HepG2 (cell line): ENCODE measurements around the gene OTUD7B. TPM values are rescaled to one million over a fixed set of nuclear protein-coding genes. Genes with fewer than 3 reads are reported as not detected.
A peak's percentile ranks its signal among the peaks of the same experiment; 100 is the strongest.

Experiments used
- BCL3 ChIP-seq: sonication (generic); formaldehyde crosslinking; IDR thresholded peaks from 2 replicates; pipeline ENCODE4 v1.5.1; 2020; ENCODE audit warnings: mild to moderate bottlenecking, missing genetic modification reagents, moderate library complexity
- BCL6 ChIP-seq: IDR thresholded peaks from 2 replicates; pipeline ENCODE4 v1.6.1; 2016; ENCODE audit warnings: missing genetic modification reagents, missing compliant biosample characterization
- FLYWCH1 ChIP-seq: sonication (generic); formaldehyde crosslinking; IDR thresholded peaks from 2 replicates; pipeline ENCODE4 v1.8.1; 2023; ENCODE audit warnings: mild to moderate bottlenecking, missing genetic modification reagents
- GTF2F1 ChIP-seq: fragments of 150-350 bp; IDR thresholded peaks from 2 replicates; pipeline ENCODE4 v1.6.1; 2014; ENCODE audit warnings: low read length
- HOXD1 ChIP-seq: sonication (generic); formaldehyde crosslinking; IDR thresholded peaks from 2 replicates; pipeline ENCODE4 v1.5.0; 2020; ENCODE audit warnings: missing genetic modification reagents
- KDM3A ChIP-seq: IDR thresholded peaks from 2 replicates; pipeline ENCODE4 v1.6.1; 2018; ENCODE audit warnings: low read depth, missing compliant biosample characterization
- MAZ ChIP-seq, 2 experiments: sonication (generic) in 1 of 2; formaldehyde crosslinking in 1 of 2; IDR thresholded peaks; 2 replicates each; pipeline versions ENCODE4 v1.5.0 to v1.6.1; 2012 to 2020; ENCODE audit warnings: low read depth in 2 of 2, mild to moderate bottlenecking in 2 of 2, borderline replicate concordance in 1 of 2, improper control_type of control experiment in 1 of 2, low read length in 1 of 2, missing genetic modification reagents in 1 of 2, moderate library complexity in 1 of 2
- MEF2D ChIP-seq: sonication (generic); formaldehyde crosslinking; IDR thresholded peaks from 2 replicates; pipeline ENCODE4 v1.5.1; 2020; ENCODE audit warnings: mild to moderate bottlenecking, missing genetic modification reagents
- PLRG1 ChIP-seq: fragments of 450-650 bp; conservative IDR thresholded peaks from 2 replicates; pipeline ENCODE4 v1.6.1; 2016
- RORA ChIP-seq: sonication (generic); formaldehyde crosslinking; IDR thresholded peaks from 2 replicates; pipeline ENCODE4 v1.5.0; 2020; ENCODE audit warnings: mild to moderate bottlenecking, missing genetic modification reagents, moderate library complexity
- SCMH1 ChIP-seq: sonication (generic); formaldehyde crosslinking; IDR thresholded peaks from 2 replicates; pipeline ENCODE4 v1.9.0; 2021; ENCODE audit warnings: missing genetic modification reagents, mild to moderate bottlenecking, borderline replicate concordance
- SMAD9 ChIP-seq: sonication (generic); formaldehyde crosslinking; IDR thresholded peaks from 2 replicates; pipeline ENCODE4 v1.5.1; 2020; ENCODE audit warnings: mild to moderate bottlenecking, missing genetic modification reagents
- SUZ12 ChIP-seq: fragments of 150-350 bp; IDR thresholded peaks from 2 replicates; pipeline ENCODE4 v1.6.1; 2014; ENCODE audit warnings: low read depth, low read length
- TARDBP ChIP-seq: sonication (generic); formaldehyde crosslinking; IDR thresholded peaks from 2 replicates; pipeline ENCODE4 v1.8.0; 2022; ENCODE audit warnings: mild to moderate bottlenecking, missing genetic modification reagents
- U2AF1 ChIP-seq: fragments of 200-400 bp; formaldehyde crosslinking; optimal IDR thresholded peaks from 2 replicates; pipeline ENCODE3; 2017; ENCODE audit warnings: mild to moderate bottlenecking, low read depth, low read length
- ZNF101 ChIP-seq: sonication (generic); formaldehyde crosslinking; IDR thresholded peaks from 2 replicates; pipeline ENCODE4 v1.4.0; 2020; ENCODE audit warnings: mild to moderate bottlenecking, low read depth, missing genetic modification reagents, borderline replicate concordance
- ZNF567 ChIP-seq: sonication (generic); formaldehyde crosslinking; IDR thresholded peaks from 2 replicates; pipeline ENCODE4 v1.8.1; 2023; ENCODE audit warnings: mild to moderate bottlenecking, missing genetic modification reagents, borderline replicate concordance
- ZNF678 ChIP-seq: sonication (generic); formaldehyde crosslinking; IDR thresholded peaks from 2 replicates; pipeline ENCODE4 v1.4.0; 2020; ENCODE audit warnings: mild to moderate bottlenecking, missing genetic modification reagents
- ZNF7 ChIP-seq: IDR thresholded peaks from 2 replicates; pipeline ENCODE4 v1.6.1; 2016; ENCODE audit warnings: missing biosample characterization, missing genetic modification reagents
- ZNF740 ChIP-seq: sonication (generic); formaldehyde crosslinking; IDR thresholded peaks from 2 replicates; pipeline ENCODE4 v1.4.0; 2020; ENCODE audit warnings: missing genetic modification reagents
- ZNF746 ChIP-seq: sonication (generic); formaldehyde crosslinking; IDR thresholded peaks from 2 replicates; pipeline ENCODE4 v1.8.0; 2022; ENCODE audit warnings: mild to moderate bottlenecking, missing genetic modification reagents
- polyA plus RNA-seq, 8 experiments: library from polyadenylated mRNA; depleted of rRNA in 3 of 8; stranded (reverse) in 7 of 8; unstranded in 1 of 8; fragments of >200 nt; fragmentation: Illumina TruSeq in 4 of 8; extraction: Trizol in 4 of 8; gene quantifications; 2 replicates each; pipeline versions ENCODE4 v1.2.1 to v1.2.3, GENCODE V29; 2011 to 2016; ENCODE audit warnings: low read depth in 4 of 8, missing spikeins in 1 of 8, mixed read lengths in 1 of 8; ENCODE audit not compliant: insufficient read depth in 1 of 8
- total RNA-seq, 5 experiments: library from RNA; depleted of rRNA; stranded (reverse); fragments of >200 nt; fragmentation: Illumina TruSeq; extraction: Trizol; gene quantifications; 2 replicates each; pipeline ENCODE4 v1.2.3, GENCODE V29; 2016; ENCODE audit warnings: low read depth in 1 of 5
- TF ChIP-seq, protein P1 (sequence below): sonication (generic); formaldehyde crosslinking; IDR thresholded peaks from 2 replicates; pipeline ENCODE4 v1.5.1; 2020; ENCODE audit warnings: missing genetic modification reagents, mild to moderate bottlenecking, borderline replicate concordance
- TF ChIP-seq, protein P2 (sequence below): IDR thresholded peaks from 2 replicates; pipeline ENCODE4 v1.6.1; 2016; ENCODE audit warnings: missing biosample characterization, missing genetic modification reagents, low read depth
- TF ChIP-seq, protein P3 (sequence below): IDR thresholded peaks from 2 replicates; pipeline ENCODE4 v1.6.1; 2016; ENCODE audit warnings: missing genetic modification reagents, missing compliant biosample characterization

OTUD7B gene
- total and polyA plus RNA-seq, 2 of the 13 experiments (the other 11 are each of a cell fraction or from before 2014, with no cell fraction given) = 5.1 to 11.2 TPM

DNA sequence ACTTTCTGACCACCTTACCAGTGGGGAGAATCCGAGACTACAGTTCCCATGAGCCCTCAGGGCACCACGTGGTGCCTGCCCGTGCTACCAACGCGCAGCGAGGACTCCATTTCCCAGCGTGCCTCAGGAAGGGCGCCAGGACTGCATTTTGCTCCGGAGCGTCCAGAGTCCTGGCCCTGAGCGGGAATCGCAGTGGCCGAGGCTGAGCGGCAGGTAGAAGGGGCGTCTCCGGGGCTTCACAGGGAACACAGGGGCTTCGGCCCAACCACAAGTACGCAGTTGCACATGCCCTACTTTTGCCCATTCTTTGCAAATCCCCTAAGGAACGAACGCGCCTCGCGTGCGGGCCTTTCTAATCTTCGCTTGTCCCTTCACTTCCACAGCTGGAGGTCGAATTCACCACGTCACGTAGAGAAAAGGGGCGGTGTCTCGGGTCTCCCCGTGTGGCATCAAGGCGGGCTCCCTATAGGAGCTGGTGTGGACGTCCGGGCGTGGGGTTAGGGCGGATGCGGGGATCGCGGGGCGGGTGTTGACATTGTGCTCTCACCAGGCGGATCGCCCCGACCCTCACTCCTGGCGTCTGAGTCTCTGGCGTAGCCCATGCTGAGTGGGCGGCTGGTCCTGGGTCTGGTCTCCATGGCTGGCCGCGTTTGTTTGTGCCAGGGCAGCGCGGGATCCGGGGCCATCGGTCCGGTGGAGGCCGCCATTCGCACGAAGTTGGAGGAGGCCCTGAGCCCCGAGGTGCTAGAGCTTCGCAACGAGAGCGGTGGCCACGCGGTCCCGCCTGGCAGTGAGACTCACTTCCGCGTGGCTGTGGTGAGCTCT, 110.9 kb downstream of the OTUD7B start, which contains the start of gene BOLA1 (continued):
- no peak for TF ChIP-seq RORA (CRISPR knock-in tag)
- TF ChIP-seq HOXD1 (CRISPR knock-in tag) = no peak
- TF ChIP-seq, protein P1, sequence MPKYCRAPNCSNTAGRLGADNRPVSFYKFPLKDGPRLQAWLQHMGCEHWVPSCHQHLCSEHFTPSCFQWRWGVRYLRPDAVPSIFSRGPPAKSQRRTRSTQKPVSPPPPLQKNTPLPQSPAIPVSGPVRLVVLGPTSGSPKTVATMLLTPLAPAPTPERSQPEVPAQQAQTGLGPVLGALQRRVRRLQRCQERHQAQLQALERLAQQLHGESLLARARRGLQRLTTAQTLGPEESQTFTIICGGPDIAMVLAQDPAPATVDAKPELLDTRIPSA (CRISPR knock-in tag) = no peak
- TF ChIP-seq GTF2F1 = no peak
- no peak for TF ChIP-seq MEF2D (CRISPR knock-in tag)
- TF ChIP-seq ZNF7 (CRISPR knock-in tag) = no peak
- no peak for TF ChIP-seq TARDBP (CRISPR knock-in tag)
- TF ChIP-seq, protein P2, sequence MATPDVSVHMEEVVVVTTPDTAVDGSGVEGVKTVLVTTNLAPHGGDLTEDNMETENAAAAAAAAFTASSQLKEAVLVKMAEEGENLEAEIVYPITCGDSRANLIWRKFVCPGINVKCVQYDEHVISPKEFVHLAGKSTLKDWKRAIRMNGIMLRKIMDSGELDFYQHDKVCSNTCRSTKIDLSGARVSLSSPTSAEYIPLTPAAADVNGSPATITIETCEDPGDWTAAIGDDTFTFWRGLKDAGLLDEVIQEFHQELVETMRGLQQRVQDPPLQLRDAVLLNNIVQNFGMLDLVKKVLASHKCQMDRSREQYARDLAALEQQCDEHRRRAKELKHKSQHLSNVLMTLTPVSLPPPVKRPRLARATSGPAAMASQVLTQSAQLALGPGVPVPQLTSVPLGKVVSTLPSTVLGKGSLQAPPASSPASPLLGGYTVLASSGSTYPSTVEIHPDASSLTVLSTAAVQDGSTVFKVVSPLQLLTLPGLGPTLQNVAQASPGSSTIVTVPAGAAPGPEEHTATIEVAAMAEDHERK = 0 out of 2 replicates have a peak, but pooled peaks have one; percentile 48
- no peak for TF ChIP-seq KDM3A
- no peak for TF ChIP-seq U2AF1
- TF ChIP-seq ZNF746 = no peak
- TF ChIP-seq, protein P3, sequence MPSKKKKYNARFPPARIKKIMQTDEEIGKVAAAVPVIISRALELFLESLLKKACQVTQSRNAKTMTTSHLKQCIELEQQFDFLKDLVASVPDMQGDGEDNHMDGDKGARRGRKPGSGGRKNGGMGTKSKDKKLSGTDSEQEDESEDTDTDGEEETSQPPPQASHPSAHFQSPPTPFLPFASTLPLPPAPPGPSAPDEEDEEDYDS (CRISPR knock-in tag) = peak; percentile 53
- TF ChIP-seq MAZ (IDR thresholded peaks at IDR 0.05; ENCODE audit: borderline replicate concordance, low read depth, low read length) = no peak
- no peak for TF ChIP-seq MAZ (CRISPR knock-in tag; IDR thresholded peaks at IDR 0.05; ENCODE audit: low read depth)
- no peak for TF ChIP-seq ZNF678 (CRISPR knock-in tag)
- TF ChIP-seq SCMH1 (CRISPR knock-in tag) = no peak
- peak; percentile 86 for TF ChIP-seq SUZ12
- no peak for TF ChIP-seq ZNF740 (CRISPR knock-in tag)
- no peak for TF ChIP-seq SMAD9 (CRISPR knock-in tag)
- no peak for TF ChIP-seq ZNF101 (CRISPR knock-in tag)
- TF ChIP-seq ZNF567 (CRISPR knock-in tag) = no peak
- TF ChIP-seq PLRG1 = no peak
- TF ChIP-seq BCL6 (CRISPR knock-in tag) = peak; percentile 6; the same call in 1 of the 2 replicates
- 0 out of 2 replicates have a peak, but pooled peaks have one; percentile 30 for TF ChIP-seq BCL3
- no peak for TF ChIP-seq FLYWCH1 (CRISPR knock-in tag)
